ENCODE results near the gene RAMP1. TPM values are rescaled to one million over a fixed set of nuclear protein-coding genes. Genes with fewer than 3 reads are reported as not detected.

The RAMP1 gene
- total and polyA plus RNA-seq, 8 donors: 53.3 to 87.6 (median 61.7) TPM

GRCh38 chr2:237820421-237820820, 39.0 kb upstream of the RAMP1 start:
- FAIRE-seq: no peak
- ATAC-seq: no peak
- H3K36me3 ChIP-seq: no peaks in the 10 kb centered on the region
- no peak for TF ChIP-seq CTCF (IDR thresholded peaks at IDR 0.05)
- H3K27me3 ChIP-seq: no peaks in the 10 kb centered on the region
- H3K9me3 ChIP-seq: no peaks in the 10 kb centered on the region
- H3K27ac ChIP-seq: no peak overlapping the region
- DNase-seq: no peak
- H3K4me1 ChIP-seq: no peaks in the 10 kb centered on the region
- intact Hi-C loops (cut with DNase I): no loop called here
- H3K4me3 ChIP-seq: no peak overlapping the region
- 86 to 94% methylated on average over 2 of the region's 2 CpGs for WGBS, 2 donors

- no peak for DNase-seq
- no peak for ATAC-seq
- WGBS, 2 donors: 90 to 98% methylated on average over 2 of the region's 2 CpGs
- Histone ChIP-seq H3K9me3 (no peaks in the 10 kb centered on the region), H3K4me1 (peaks cover 0 to 12% (median 5%) of the 10 kb centered on the region in 3 donors), H3K4me3 (no peak overlapping the region), H3K36me3 (no peaks in the 10 kb centered on the region), H3K27ac (no peak overlapping the region), H3K27me3 (no peaks in the 10 kb centered on the region)
- intact Hi-C loops (cut with DNase I): no loop called here
- no peak for TF ChIP-seq CTCF (IDR thresholded peaks at IDR 0.05)
- FAIRE-seq: peak; percentile 20
Measured at GRCh38 chr2:237823544-237823943, 35.9 kb upstream of the RAMP1 start.

DNA sequence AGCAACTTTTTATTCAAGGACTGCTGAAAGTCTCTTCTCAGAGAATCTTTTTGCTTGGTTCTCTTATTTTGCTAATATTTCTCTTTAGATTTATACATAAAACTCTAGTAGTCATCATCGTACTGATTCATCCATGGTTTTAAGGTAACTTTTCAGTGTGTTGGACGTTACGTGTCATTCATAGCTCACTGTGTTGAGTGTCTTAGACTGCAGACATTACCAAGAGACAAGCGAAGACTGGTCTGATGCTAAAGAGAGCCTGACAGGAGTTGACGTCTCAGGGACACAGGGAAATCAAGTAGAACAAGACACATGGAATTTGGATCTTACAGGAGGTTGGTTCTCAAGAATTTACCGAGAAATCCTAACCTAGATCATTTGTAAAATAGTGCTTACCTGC, 35.3 kb upstream of the RAMP1 start:
- Histone ChIP-seq H3K27me3 (no peaks in the 10 kb centered on the region), H3K4me3 (no peak overlapping the region), H3K9me3 (no peaks in the 10 kb centered on the region), H3K27ac (no peak overlapping the region), H3K36me3 (no peaks in the 10 kb centered on the region), H3K4me1 (peaks cover 0 to 12% (median 5%) of the 10 kb centered on the region in 3 donors)
- no peak for ATAC-seq
- DNase-seq: no peak
- no peak for FAIRE-seq
- no peak for TF ChIP-seq CTCF (IDR thresholded peaks at IDR 0.05)
- 90 to 94% methylated on average over 6 of the region's 6 CpGs for WGBS, 2 donors
- intact Hi-C loops (cut with DNase I): no loop called here

- H3K9me3 ChIP-seq: no peaks in the 10 kb centered on the region
- H3K36me3 ChIP-seq: no peaks in the 10 kb centered on the region
- no peak for TF ChIP-seq CTCF (IDR thresholded peaks at IDR 0.05)
- peaks cover 0 to 12% (median 5%) of the 10 kb centered on the region in 3 donors for H3K4me1 ChIP-seq
- H3K27me3 ChIP-seq: no peaks in the 10 kb centered on the region
- no peak overlapping the region for H3K27ac ChIP-seq
- 20 to 25% methylated on average over 3 of the region's 3 CpGs for WGBS, 2 donors
- no peak overlapping the region for H3K4me3 ChIP-seq
- peak in 3 of 4 donors; percentile 43 to 70 (median 64) for ATAC-seq
- DNase-seq: no peak
- no peak for FAIRE-seq
- intact Hi-C loops (cut with DNase I): no loop called here
Measured at GRCh38 chr2:237827421-237827987, 31.9 kb upstream of the RAMP1 start.

DNA sequence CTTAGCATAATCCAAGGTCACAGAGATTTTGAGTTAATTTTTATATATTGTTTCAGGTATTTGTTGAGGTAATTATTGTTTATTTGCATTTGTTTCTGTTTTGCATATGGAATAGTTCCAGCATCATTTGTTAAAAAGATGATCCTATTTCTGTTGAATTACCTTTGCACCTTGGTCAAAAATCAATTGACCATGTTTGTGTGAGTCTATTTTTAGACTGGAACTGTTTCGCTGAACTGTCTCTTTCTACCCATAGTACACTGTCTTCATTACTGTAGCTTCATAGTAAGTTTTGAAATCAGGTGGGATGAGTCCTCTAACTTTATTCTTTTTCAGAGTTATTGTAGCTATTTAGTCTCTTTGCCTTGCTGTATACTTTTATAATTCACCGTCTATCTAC, 28.9 kb upstream of the RAMP1 start:
- 64 to 68% methylated on average over 2 of the region's 2 CpGs for WGBS, 2 donors
- FAIRE-seq (no peak), ATAC-seq (no peak), DNase-seq (no peak)
- intact Hi-C loops (cut with DNase I): no loop called here
- no peak for TF ChIP-seq CTCF (IDR thresholded peaks at IDR 0.05)
- H3K27ac ChIP-seq: no peak overlapping the region
- H3K4me3 ChIP-seq: no peak overlapping the region
- peaks cover 0 to 12% (median 5%) of the 10 kb centered on the region in 3 donors for H3K4me1 ChIP-seq
- H3K27me3 ChIP-seq: no peaks in the 10 kb centered on the region
- no peaks in the 10 kb centered on the region for H3K9me3 ChIP-seq
- no peaks in the 10 kb centered on the region for H3K36me3 ChIP-seq

All from pancreas (tissue), 10 donors.